Islet of Langerhans (tissue), 1 donor: ENCODE data around the gene SLC35B2.

Experiments used
- FAIRE-seq: peaks from one replicate; lab custom pipeline; 2011; peaks lifted over from hg19 to GRCh38; lab: Jason Lieb, UNC

Gene SLC35B2

GRCh38 chr6:44221291-44221960, 35.9 kb downstream of the SLC35B2 start:
- no peak for FAIRE-seq

- FAIRE-seq: no peak
Observed at GRCh38 chr6:44220913-44221290, 36.4 kb downstream of the SLC35B2 start.

- no peak for FAIRE-seq
Observed at GRCh38 chr6:44219815-44220784, 37.2 kb downstream of the SLC35B2 start.

- FAIRE-seq: no peak
Observed at GRCh38 chr6:44219053-44219814, 38.1 kb downstream of the SLC35B2 start.

GRCh38 chr6:44217332-44218143, 39.8 kb downstream of the SLC35B2 start:
- FAIRE-seq: no peak

GRCh38 chr6:44216677-44217331, 40.5 kb downstream of the SLC35B2 start, which contains the start of gene MYMX:
MYMX (plus strand) TSS chr6:44216926; CDS start chr6:44217472, 546 bp downstream.
- FAIRE-seq: no peak

GRCh38 chr6:44214307-44214706, 43.0 kb downstream of the SLC35B2 start:
- FAIRE-seq: no peak

GRCh38 chr6:44211284-44211683, 46.0 kb downstream of the SLC35B2 start:
- FAIRE-seq: no peak

- no peak for FAIRE-seq
Observed at GRCh38 chr6:44207966-44208365, 49.4 kb downstream of the SLC35B2 start.
